Ovary (tissue), 3 donors: Measurements from ENCODE around the gene CADM2.

Experiments used
- CTCF ChIP-seq, 3 donors: fragments of 450-650 bp in 2 of 3; fragments of 200-600 bp in 1 of 3; IDR thresholded peaks; one replicate each; pipeline versions ENCODE4 v1.5.1 to v1.8.0; 2016 to 2022; ENCODE audit warnings: antibody characterized with exemption in 3 of 3, mild to moderate bottlenecking in 1 of 3
- EP300 ChIP-seq: sonication (generic); formaldehyde crosslinking; IDR thresholded peaks from one replicate; pipeline ENCODE4 v1.6.1; 2017; ENCODE audit warnings: antibody characterized with exemption
- POLR2A ChIP-seq: fragments of 450-650 bp; IDR thresholded peaks from one replicate; pipeline ENCODE4 v1.6.1; 2017; ENCODE audit warnings: antibody characterized with exemption, mild to moderate bottlenecking, moderate library complexity
- donor health status: DM: no; HTN: no; CAD: no.

DNA sequence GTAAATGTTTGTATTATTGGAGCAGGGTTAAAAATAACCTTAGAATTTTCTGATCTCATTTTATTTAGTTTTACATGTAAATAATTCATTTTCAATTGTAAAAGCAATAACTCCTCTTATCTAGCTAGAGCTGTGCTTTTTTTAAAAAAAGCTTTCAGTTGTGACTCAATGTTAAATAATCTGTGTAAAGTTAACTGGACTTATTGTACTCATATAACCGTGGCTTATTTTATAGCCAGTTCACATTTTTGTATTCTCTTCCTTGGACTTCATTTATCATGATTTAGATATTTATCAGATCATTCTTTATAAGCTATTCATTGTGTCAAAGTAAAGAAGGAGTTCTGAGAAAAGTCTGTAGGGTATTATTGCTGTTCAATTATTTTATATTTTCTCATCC is 435.6 kb downstream of the CADM2 start:
- TF ChIP-seq POLR2A (no peak), CTCF (IDR thresholded peaks at IDR 0.05) (no peak), EP300 (no peak)
